Ishikawa (cell line): Measurements from ENCODE around the gene SLC2A3.

Experiments
- CEBPB ChIP-seq: IDR thresholded peaks from 2 replicates; pipeline ENCODE4 v1.6.1; 2012
- CREB1 ChIP-seq: IDR thresholded peaks from 2 replicates; pipeline ENCODE4 v1.6.1; 2012; ENCODE audit warnings: low read depth
- EGR1 ChIP-seq: IDR thresholded peaks from 2 replicates; pipeline ENCODE4 v1.6.1; 2012
- EP300 ChIP-seq: IDR thresholded peaks from 2 replicates; pipeline ENCODE4 v1.6.1; 2012; ENCODE audit warnings: borderline replicate concordance
- NFIC ChIP-seq: IDR thresholded peaks from 2 replicates; pipeline ENCODE4 v1.6.1; 2012
- RAD21 ChIP-seq: IDR thresholded peaks from 2 replicates; pipeline ENCODE4 v1.6.1; 2012; ENCODE audit warnings: low read depth
- REST ChIP-seq: IDR thresholded peaks from 2 replicates; pipeline ENCODE4 v1.6.1; 2012; ENCODE audit warnings: low read depth, mild to moderate bottlenecking
- TEAD4 ChIP-seq: IDR thresholded peaks from 2 replicates; pipeline ENCODE4 v1.6.1; 2012
- ZBTB7A ChIP-seq: IDR thresholded peaks from 2 replicates; pipeline ENCODE4 v1.6.1; 2012; ENCODE audit warnings: low read depth
- TF ChIP-seq, protein P1 (sequence below): IDR thresholded peaks from 2 replicates; pipeline ENCODE4 v1.6.1; 2012

GRCh38 chr12:7933255-7933726 lies 2.7 kb downstream of the SLC2A3 start:
- TF ChIP-seq, protein P1, sequence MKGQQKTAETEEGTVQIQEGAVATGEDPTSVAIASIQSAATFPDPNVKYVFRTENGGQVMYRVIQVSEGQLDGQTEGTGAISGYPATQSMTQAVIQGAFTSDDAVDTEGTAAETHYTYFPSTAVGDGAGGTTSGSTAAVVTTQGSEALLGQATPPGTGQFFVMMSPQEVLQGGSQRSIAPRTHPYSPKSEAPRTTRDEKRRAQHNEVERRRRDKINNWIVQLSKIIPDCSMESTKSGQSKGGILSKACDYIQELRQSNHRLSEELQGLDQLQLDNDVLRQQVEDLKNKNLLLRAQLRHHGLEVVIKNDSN = no peak
- TF ChIP-seq EP300 (no peak), REST (no peak), NFIC (no peak), RAD21 (peak; percentile 67), CREB1 (no peak), TEAD4 (no peak), EGR1 (no peak), CEBPB (no peak), ZBTB7A (no peak)
